K562 (cell line): ENCODE measurements around the gene B4GALNT2.

ENCODE experiments used
- ELF4 ChIP-seq: fragments of 450-650 bp; formaldehyde crosslinking; IDR thresholded peaks from 2 replicates; pipeline ENCODE4 v1.4.0; 2022; ENCODE audit warnings: missing genetic modification characterization
- L3MBTL2 ChIP-seq: fragments of 450-650 bp; IDR thresholded peaks from 2 replicates; pipeline ENCODE4 v1.6.1; 2016; ENCODE audit warnings: mild to moderate bottlenecking, moderate library complexity
- POLR2AphosphoS5 ChIP-seq: IDR thresholded peaks from 2 replicates; pipeline ENCODE4 v1.6.1; 2011; ENCODE audit warnings: mild to moderate bottlenecking, low read depth, low read length, moderate library complexity; ENCODE audit not compliant: control insufficient read depth, insufficient read depth
- SRF ChIP-seq, 2 experiments: fragments of 250-450, 450-650 bp in 1 of 2; sonication (Bioruptor Pico) in 1 of 2; sonication (generic) in 1 of 2; formaldehyde crosslinking; IDR thresholded peaks; 2 replicates each; pipeline versions ENCODE4 v1.5.0 to v1.5.1; 2020 to 2022; ENCODE audit warnings: mild to moderate bottlenecking in 1 of 2, missing genetic modification reagents in 1 of 2
- ZNF551 ChIP-seq: fragments of 250-450 bp; sonication (Bioruptor Pico); IDR thresholded peaks from 2 replicates; pipeline ENCODE4 v1.5.0; 2021; ENCODE audit warnings: mild to moderate bottlenecking, moderate library complexity
- TF ChIP-seq, protein P1 (sequence below): fragments of 200-800 bp; sonication (Bioruptor generic); IDR thresholded peaks from 2 replicates; pipeline ENCODE4 v1.6.1; 2016; ENCODE audit warnings: missing genetic modification characterization, missing compliant biosample characterization

DNA sequence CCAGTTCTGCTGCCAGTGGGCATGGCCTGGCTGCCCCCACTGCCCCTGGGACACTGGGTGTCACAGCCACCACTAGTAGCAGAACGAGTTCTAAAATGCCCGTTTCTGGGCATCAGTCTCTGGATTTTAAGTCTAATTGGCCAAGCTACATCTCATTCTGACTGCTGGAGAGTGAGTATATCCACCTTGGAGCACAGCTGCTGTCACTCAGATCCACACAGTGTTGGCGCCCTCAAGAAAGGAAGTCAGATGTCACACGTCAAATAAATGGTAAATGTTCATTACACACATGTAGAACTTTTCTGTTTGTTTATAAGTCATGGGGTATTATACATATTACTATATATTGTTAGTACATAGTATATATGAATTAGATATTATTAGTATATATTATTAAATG is 58.4 kb downstream of the B4GALNT2 start:
- TF ChIP-seq L3MBTL2 (no peak), ELF4 (no peak), ZNF551 (CRISPR knock-in tag) (no peak), SRF (CRISPR knock-in tag; IDR thresholded peaks at IDR 0.05) (no peak), POLR2AphosphoS5 (no peak)
- TF ChIP-seq, protein P1, sequence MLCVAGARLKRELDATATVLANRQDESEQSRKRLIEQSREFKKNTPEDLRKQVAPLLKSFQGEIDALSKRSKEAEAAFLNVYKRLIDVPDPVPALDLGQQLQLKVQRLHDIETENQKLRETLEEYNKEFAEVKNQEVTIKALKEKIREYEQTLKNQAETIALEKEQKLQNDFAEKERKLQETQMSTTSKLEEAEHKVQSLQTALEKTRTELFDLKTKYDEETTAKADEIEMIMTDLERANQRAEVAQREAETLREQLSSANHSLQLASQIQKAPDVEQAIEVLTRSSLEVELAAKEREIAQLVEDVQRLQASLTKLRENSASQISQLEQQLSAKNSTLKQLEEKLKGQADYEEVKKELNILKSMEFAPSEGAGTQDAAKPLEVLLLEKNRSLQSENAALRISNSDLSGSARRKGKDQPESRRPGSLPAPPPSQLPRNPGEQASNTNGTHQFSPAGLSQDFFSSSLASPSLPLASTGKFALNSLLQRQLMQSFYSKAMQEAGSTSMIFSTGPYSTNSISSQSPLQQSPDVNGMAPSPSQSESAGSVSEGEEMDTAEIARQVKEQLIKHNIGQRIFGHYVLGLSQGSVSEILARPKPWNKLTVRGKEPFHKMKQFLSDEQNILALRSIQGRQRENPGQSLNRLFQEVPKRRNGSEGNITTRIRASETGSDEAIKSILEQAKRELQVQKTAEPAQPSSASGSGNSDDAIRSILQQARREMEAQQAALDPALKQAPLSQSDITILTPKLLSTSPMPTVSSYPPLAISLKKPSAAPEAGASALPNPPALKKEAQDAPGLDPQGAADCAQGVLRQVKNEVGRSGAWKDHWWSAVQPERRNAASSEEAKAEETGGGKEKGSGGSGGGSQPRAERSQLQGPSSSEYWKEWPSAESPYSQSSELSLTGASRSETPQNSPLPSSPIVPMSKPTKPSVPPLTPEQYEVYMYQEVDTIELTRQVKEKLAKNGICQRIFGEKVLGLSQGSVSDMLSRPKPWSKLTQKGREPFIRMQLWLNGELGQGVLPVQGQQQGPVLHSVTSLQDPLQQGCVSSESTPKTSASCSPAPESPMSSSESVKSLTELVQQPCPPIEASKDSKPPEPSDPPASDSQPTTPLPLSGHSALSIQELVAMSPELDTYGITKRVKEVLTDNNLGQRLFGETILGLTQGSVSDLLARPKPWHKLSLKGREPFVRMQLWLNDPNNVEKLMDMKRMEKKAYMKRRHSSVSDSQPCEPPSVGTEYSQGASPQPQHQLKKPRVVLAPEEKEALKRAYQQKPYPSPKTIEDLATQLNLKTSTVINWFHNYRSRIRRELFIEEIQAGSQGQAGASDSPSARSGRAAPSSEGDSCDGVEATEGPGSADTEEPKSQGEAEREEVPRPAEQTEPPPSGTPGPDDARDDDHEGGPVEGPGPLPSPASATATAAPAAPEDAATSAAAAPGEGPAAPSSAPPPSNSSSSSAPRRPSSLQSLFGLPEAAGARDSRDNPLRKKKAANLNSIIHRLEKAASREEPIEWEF (CRISPR knock-in tag) = no peak
